LNCaP clone FGC (cell line): ENCODE results near the gene GJC2.

Experiments
- DNase-seq: peaks from one replicate; pipeline ENCODE4 v3.0.0-alpha.2; 2011; ENCODE audit warnings: low read depth
- H3K4me3 ChIP-seq: 2 replicates; pipeline ENCODE4 v1.5.1; 2011; ENCODE audit warnings: mild to moderate bottlenecking, low read depth, low read length, control low read depth
- TF ChIP-seq, protein P1 (sequence below): IDR thresholded peaks from 2 replicates; pipeline ENCODE4 v1.5.1; 2012; ENCODE audit warnings: mild to moderate bottlenecking; ENCODE audit not compliant: control insufficient read depth, insufficient read depth; ENCODE audit errors: extremely low read depth

The GJC2 gene

DNA sequence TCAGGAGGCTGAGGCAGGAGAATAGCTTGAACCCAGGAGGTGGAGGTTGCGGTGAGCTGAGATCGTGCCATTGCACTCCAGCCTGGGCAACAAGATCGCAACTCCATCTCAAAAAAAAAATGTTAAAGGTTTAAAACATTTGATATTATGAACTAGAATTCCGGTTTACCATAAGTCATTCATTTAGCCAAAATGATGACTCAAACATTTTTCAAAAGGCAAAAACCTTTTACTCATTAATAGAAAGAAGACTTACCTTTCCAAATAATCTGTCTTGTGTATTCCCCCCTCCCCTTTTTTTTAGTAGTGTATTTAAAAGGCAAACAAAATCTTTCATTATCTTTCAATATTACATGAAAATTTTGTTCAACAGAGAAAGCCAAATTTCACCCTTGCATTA lies 32.4 kb upstream of the GJC2 start:
- no peak overlapping the region for H3K4me3 ChIP-seq
- DNase-seq: no peak
- TF ChIP-seq, protein P1, sequence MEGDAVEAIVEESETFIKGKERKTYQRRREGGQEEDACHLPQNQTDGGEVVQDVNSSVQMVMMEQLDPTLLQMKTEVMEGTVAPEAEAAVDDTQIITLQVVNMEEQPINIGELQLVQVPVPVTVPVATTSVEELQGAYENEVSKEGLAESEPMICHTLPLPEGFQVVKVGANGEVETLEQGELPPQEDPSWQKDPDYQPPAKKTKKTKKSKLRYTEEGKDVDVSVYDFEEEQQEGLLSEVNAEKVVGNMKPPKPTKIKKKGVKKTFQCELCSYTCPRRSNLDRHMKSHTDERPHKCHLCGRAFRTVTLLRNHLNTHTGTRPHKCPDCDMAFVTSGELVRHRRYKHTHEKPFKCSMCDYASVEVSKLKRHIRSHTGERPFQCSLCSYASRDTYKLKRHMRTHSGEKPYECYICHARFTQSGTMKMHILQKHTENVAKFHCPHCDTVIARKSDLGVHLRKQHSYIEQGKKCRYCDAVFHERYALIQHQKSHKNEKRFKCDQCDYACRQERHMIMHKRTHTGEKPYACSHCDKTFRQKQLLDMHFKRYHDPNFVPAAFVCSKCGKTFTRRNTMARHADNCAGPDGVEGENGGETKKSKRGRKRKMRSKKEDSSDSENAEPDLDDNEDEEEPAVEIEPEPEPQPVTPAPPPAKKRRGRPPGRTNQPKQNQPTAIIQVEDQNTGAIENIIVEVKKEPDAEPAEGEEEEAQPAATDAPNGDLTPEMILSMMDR: no peak

DNA sequence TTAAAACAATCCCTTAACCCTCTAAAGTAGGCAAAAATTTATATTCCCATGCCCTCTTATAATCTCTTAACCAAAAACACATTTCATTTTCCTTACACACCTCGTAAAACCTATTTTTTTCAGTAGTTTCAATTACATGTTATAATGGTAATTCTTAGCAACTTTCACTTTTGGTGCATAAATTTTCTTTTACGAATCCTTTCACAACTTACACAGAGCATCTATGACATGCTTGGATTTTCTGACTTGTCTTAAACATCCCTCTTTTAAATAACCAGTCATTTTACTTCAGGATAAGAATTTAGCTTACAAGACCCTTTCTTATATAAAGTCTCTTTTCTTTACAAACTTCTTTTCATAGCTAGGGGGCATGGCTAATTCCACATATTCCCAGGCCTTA lies 31.7 kb upstream of the GJC2 start:
- TF ChIP-seq, protein P1: no peak
- no peak for DNase-seq
- no peak overlapping the region for H3K4me3 ChIP-seq

DNA sequence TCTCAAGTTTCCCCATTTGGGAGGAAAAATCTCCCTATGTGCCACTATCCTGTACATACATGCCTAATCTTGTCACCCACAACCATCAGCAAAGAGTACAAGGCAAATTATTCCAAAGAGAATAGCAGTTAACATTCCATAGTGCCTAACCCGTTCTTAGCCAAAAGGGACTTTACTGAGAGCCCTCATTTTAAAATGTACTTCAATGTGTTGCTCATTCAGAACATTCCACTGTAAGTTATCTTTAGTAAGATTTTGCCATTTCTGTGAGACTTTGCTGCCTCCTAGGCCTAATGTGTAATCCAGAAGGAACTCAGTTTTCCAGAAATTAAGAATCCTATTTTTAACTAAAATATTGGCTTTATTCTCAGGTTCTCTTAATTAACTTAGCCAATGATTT lies 29.4 kb upstream of the GJC2 start:
- TF ChIP-seq, protein P1: no peak
- DNase-seq: no peak
- H3K4me3 ChIP-seq: no peak overlapping the region

DNA sequence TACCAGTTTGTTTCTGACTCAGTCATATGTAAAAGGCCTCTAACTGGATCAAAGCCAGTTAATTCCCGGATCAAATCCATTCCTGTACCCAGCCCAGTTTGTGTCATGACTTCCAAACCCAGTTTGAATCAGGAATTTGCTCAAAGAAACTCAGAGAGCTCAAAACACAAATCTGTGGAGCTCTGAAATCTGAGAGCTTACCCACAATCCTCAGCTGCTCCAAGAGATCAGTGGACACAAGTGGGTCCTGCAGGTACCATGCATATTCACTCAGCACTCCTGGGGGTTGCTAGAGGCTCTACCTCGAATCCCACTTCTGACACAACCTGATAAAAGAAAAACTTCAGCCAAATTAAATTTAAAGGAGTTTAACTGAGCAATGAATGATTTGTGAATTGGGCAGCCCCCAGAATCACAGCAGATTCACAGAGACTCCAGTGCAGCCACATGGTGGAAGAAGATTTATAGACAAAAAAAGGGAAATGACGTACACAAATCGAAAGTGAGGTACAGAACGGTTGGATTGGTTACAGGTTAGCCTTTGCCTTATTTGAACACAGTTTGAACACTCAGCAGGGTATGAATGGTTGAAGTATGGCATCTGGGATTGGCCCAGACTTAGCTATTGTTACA lies 28.8 kb upstream of the GJC2 start:
- no peak overlapping the region for H3K4me3 ChIP-seq
- TF ChIP-seq, protein P1: no peak
- no peak for DNase-seq

DNA sequence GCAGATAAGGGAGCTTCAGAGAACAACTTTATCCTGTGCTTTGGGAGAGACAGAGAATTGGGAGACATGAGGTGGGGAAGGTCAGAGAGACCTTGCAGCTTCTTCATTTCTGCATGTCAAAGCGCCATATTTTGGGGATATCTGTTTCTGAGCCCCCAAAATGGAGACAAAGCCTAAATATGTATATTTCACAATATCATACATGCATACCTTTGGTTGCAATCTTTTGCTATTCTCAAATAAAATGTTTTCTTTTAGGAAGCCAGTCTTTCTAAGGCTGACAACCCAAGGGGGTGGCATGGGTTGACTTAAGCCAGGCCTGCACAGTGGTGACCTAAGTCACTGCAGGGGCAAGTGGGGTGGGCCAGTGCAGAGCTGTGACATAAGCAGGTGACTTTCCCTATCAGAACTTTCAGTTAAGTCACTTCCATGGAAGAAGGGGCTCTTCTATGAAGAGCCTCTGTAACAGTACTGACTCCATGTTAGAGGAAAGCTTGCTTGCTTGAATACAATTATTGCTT lies 26.7 kb upstream of the GJC2 start:
- no peak overlapping the region for H3K4me3 ChIP-seq
- TF ChIP-seq, protein P1: no peak
- DNase-seq: no peak

DNA sequence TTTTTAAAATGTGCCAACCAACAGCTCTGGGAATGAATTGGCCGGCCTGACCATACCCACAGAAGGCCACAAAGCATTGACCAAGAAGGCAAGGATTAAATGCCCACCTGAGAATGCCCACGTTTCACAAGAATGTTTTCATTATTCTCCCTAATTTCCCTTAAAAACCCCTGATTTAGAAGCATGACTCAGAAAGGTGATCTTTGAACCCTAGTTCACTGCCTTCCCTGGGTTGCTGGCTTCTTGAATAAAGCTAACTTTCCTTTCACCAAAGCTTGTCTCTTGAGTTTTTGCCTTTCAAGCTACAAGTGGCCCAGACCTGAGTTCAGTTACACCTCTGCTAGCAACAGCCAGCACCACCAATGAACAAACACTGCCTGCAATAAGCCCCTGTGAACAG lies 26.2 kb upstream of the GJC2 start:
- no peak overlapping the region for H3K4me3 ChIP-seq
- DNase-seq: no peak
- TF ChIP-seq, protein P1: no peak

DNA sequence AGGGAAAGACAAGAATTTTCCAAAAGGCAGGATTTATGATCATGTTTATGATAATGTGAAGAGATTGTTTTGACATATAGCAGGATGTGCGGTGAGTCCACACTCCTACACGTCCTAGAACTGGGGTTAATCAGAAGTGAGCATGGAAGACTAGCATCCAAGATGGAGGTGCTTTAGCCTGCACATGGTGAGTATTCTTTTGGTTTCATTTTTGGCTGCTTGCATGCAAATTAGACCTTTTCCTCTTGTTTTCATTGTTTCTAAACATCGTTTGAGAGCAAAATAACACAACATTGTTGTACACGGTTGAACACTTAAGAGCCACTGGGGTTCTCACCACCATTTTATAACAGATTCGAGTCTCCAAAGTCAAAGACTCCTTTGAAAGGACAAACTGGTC lies 24.5 kb upstream of the GJC2 start:
- H3K4me3 ChIP-seq: no peak overlapping the region
- DNase-seq: no peak
- TF ChIP-seq, protein P1: no peak
